Measurements from ENCODE around the gene DHDH. TPM values are rescaled to one million over a fixed set of nuclear protein-coding genes. Genes with fewer than 3 reads are reported as not detected.

Gene DHDH
- total and polyA plus RNA-seq, 2 experiments from 2014 or later: 0.69 to 4.7 TPM

GRCh38 chr19:48985711-48986110 is 52.2 kb downstream of the DHDH start:
- ATAC-seq (no peak), DNase-seq (ENCODE audit: low spot score) (no peak)
- no peaks in the 10 kb centered on the region for H3K4me1 ChIP-seq (ENCODE audit: insufficient read depth)
- peaks cover 13% of the 10 kb centered on the region for H4K20me1 ChIP-seq (replicated peaks; ENCODE audit: insufficient read depth)
- no peaks in the 10 kb centered on the region for H3K27me3 ChIP-seq (ENCODE audit: insufficient read depth)
- Mint-ChIP-seq H3K4me3 (no peak overlapping the region), H3K36me3 (ENCODE audit: low read depth) (peaks cover 69% of the 10 kb centered on the region), H3K27me3 (ENCODE audit: insufficient read depth, low read depth, poor library complexity) (peaks cover 2% of the 10 kb centered on the region), H3K27ac (no peak overlapping the region), H3K4me1 (0 out of 3 replicates have a peak, but pooled peaks cover 4% of the 10 kb centered on the region), H3K9me3 (no peaks in the 10 kb centered on the region)
- H3K36me3 ChIP-seq (ENCODE audit: insufficient read depth): peaks cover 6% of the 10 kb centered on the region
- H3K4me2 ChIP-seq: no peak overlapping the region
- H3K4me3 ChIP-seq: no peak overlapping the region
- H3K79me2 ChIP-seq (replicated peaks; ENCODE audit: insufficient read depth): no peaks in the 10 kb centered on the region; the same call in 1 of the 2 replicates
- TF ChIP-seq EZH2phosphoT487 (IDR thresholded peaks at IDR 0.05; ENCODE audit: unreplicated experiment): no peak
- H2AFZ ChIP-seq: no peak overlapping the region
- H3K9me2 ChIP-seq (ENCODE audit: insufficient read depth): no peaks in the 10 kb centered on the region
- 0 out of 2 replicates have a peak, but pooled peaks cover 7% of the 10 kb centered on the region for H3F3A ChIP-seq (replicated peaks; ENCODE audit: low read depth)
- no peak overlapping the region for H3K27ac ChIP-seq (ENCODE audit: low read depth)

GRCh38 chr19:48986211-48986610 is 52.7 kb downstream of the DHDH start:
- no peaks in the 10 kb centered on the region for H3K9me2 ChIP-seq (ENCODE audit: insufficient read depth)
- peaks cover 6% of the 10 kb centered on the region for H3K36me3 ChIP-seq (ENCODE audit: insufficient read depth)
- no peak overlapping the region for H2AFZ ChIP-seq
- peaks cover 13% of the 10 kb centered on the region for H4K20me1 ChIP-seq (replicated peaks; ENCODE audit: insufficient read depth)
- H3K4me1 ChIP-seq (ENCODE audit: insufficient read depth): no peaks in the 10 kb centered on the region
- no peak overlapping the region for H3K4me3 ChIP-seq
- H3K4me2 ChIP-seq: no peak overlapping the region
- Mint-ChIP-seq H3K9me3 (no peaks in the 10 kb centered on the region), H3K27me3 (ENCODE audit: insufficient read depth, low read depth, poor library complexity) (peaks cover 2% of the 10 kb centered on the region), H3K4me3 (no peak overlapping the region), H3K27ac (no peak overlapping the region), H3K36me3 (ENCODE audit: low read depth) (peaks cover 72% of the 10 kb centered on the region), H3K4me1 (peaks cover 6% of the 10 kb centered on the region; the same call in 2 of the 3 replicates)
- DNase-seq (ENCODE audit: low spot score) (no peak), ATAC-seq (no peak)
- no peak overlapping the region for H3K27ac ChIP-seq (ENCODE audit: low read depth)
- no peaks in the 10 kb centered on the region for H3K27me3 ChIP-seq (ENCODE audit: insufficient read depth)
- H3K79me2 ChIP-seq (replicated peaks; ENCODE audit: insufficient read depth): no peaks in the 10 kb centered on the region; the same call in 1 of the 2 replicates
- H3F3A ChIP-seq (replicated peaks; ENCODE audit: low read depth): 0 out of 2 replicates have a peak, but pooled peaks cover 7% of the 10 kb centered on the region
- no peak for TF ChIP-seq ZNF462 (CRISPR knock-in tag; IDR thresholded peaks at IDR 0.05)
- TF ChIP-seq JUNB (IDR thresholded peaks at IDR 0.05; ENCODE audit: unreplicated experiment): no peak
- no peak for TF ChIP-seq ETS1 (IDR thresholded peaks at IDR 0.05)
- TF ChIP-seq EZH2phosphoT487 (IDR thresholded peaks at IDR 0.05; ENCODE audit: unreplicated experiment): no peak
- TF ChIP-seq ZNF114 (CRISPR knock-in tag; IDR thresholded peaks at IDR 0.05): no peak
- TF ChIP-seq CREB1 (CRISPR knock-in tag; IDR thresholded peaks at IDR 0.05; ENCODE audit: low read depth): no peak
- no peak for TF ChIP-seq ZNF331 (CRISPR knock-in tag; IDR thresholded peaks at IDR 0.05; ENCODE audit: low read depth)
- TF ChIP-seq EZH2 (IDR thresholded peaks at IDR 0.05; ENCODE audit: low read depth, unreplicated experiment): no peak
- TF ChIP-seq STAT1 (IDR thresholded peaks at IDR 0.05; ENCODE audit: unreplicated experiment): no peak
- no peak for TF ChIP-seq POLR2AphosphoS5 (IDR thresholded peaks at IDR 0.05; ENCODE audit: low read depth)
- no peak for TF ChIP-seq CTCF (conservative IDR thresholded peaks at IDR 0.05; ENCODE audit: low read depth in 2 of 2)
- no peak for TF ChIP-seq NANOG (IDR thresholded peaks at IDR 0.05; ENCODE audit: borderline replicate concordance)

Measured in GM23338 (cell line).